ENCODE results near the gene RASSF1.

GRCh38 chr3:50364573-50365079 lies 24.0 kb upstream of the RASSF1 start:
- TF ChIP-seq POLR2A (IDR thresholded peaks at IDR 0.05; ENCODE audit: low read depth, low read length) (no peak), CTCF (IDR thresholded peaks at IDR 0.05; ENCODE audit: extremely low read depth in 1 of 2, insufficient read depth in 1 of 2, low read depth in 1 of 2, low read length in 2 of 2) (no peak)

All from endothelial cell of umbilical vein (primary cell).